ENCODE measurements around the gene FARS2.

GRCh38 chr6:5583528-5583927, 322.2 kb downstream of the FARS2 start:
- TF ChIP-seq MYC (IDR thresholded peaks at IDR 0.05; ENCODE audit: low read depth, low read length) (no peak), MAX (IDR thresholded peaks at IDR 0.05; ENCODE audit: insufficient read depth, insufficient read length) (no peak), CTCF (IDR thresholded peaks at IDR 0.05; ENCODE audit: extremely low read depth in 1 of 2, insufficient read depth in 1 of 2, low read depth in 1 of 2, low read length in 2 of 2) (no peak), POLR2A (IDR thresholded peaks at IDR 0.05; ENCODE audit: low read depth, low read length) (no peak), POLR2AphosphoS5 (IDR thresholded peaks at IDR 0.05; ENCODE audit: insufficient read depth, low read depth, low read length) (no peak), EZH2 (IDR thresholded peaks at IDR 0.05; ENCODE audit: borderline replicate concordance, low read depth, low read length, severe bottlenecking) (no peak), FOS (IDR thresholded peaks at IDR 0.05; ENCODE audit: borderline replicate concordance, insufficient read depth, low read length) (no peak), GATA2 (IDR thresholded peaks at IDR 0.05; ENCODE audit: insufficient read depth, insufficient read length, low read depth, low read length) (no peak)
